HUES48 (cell line): ENCODE results near the gene KLHL20.
"Not testable (repeated sequence)": the region's sequence is repeated elsewhere in the genome, so short reads cannot be mapped to it uniquely, and the experiment has no call there.

Experiments
- H3K27ac ChIP-seq: one replicate; pipeline ENCODE4 v1.7.0; 2013; ENCODE audit warnings: low read depth, low read length, inconsistent platforms
- H3K27me3 ChIP-seq: 2 replicates; pipeline ENCODE4 v1.6.1; 2013; ENCODE audit warnings: mild to moderate bottlenecking, low read length; ENCODE audit not compliant: control insufficient read depth, insufficient read depth
- H3K36me3 ChIP-seq: 2 replicates; pipeline ENCODE4 v1.6.1; 2013; ENCODE audit warnings: low read length; ENCODE audit not compliant: control insufficient read depth, insufficient read depth
- H3K4me1 ChIP-seq: 2 replicates; pipeline ENCODE4 v1.6.1; 2013; ENCODE audit warnings: mild to moderate bottlenecking, low read length; ENCODE audit not compliant: control insufficient read depth, insufficient read depth
- H3K4me3 ChIP-seq: 2 replicates; pipeline ENCODE4 v1.5.1; 2013; ENCODE audit warnings: mild to moderate bottlenecking, low read depth, low read length
- H3K9ac ChIP-seq: 2 replicates; pipeline ENCODE4 v1.6.1; 2013; ENCODE audit warnings: mild to moderate bottlenecking, low read depth, low read length, moderate library complexity
- H3K9me3 ChIP-seq: 2 replicates; pipeline ENCODE4 v1.6.1; 2013; ENCODE audit warnings: low read length; ENCODE audit not compliant: control insufficient read depth, insufficient read depth

The KLHL20 gene

GRCh38 chr1:173749137-173749536 lies 34.4 kb downstream of the KLHL20 start:
- Histone ChIP-seq H3K9ac (no peak overlapping the region), H3K36me3 (0 out of 2 replicates have a peak, but pooled peaks cover 14% of the 10 kb centered on the region), H3K27ac (no peak overlapping the region), H3K4me1 (no peaks in the 10 kb centered on the region), H3K9me3 (no peaks in the 10 kb centered on the region), H3K27me3 (no peaks in the 10 kb centered on the region), H3K4me3 (no peak overlapping the region)

- Histone ChIP-seq H3K9ac (no peak overlapping the region), H3K36me3 (peaks cover 50% of the 10 kb centered on the region)
Observed at GRCh38 chr1:173753830-173754229, 39.0 kb downstream of the KLHL20 start.

GRCh38 chr1:173757666-173758065 lies 42.9 kb downstream of the KLHL20 start:
- H3K36me3 ChIP-seq: peaks cover 50% of the 10 kb centered on the region

More at GRCh38 chr1:173753830-173754229, 39.0 kb downstream of the KLHL20 start:
- H3K4me3 ChIP-seq: no peak overlapping the region
- no peaks in the 10 kb centered on the region for H3K27me3 ChIP-seq
- peaks cover 2% of the 10 kb centered on the region; the same call in 1 of the 2 replicates for H3K9me3 ChIP-seq
- no peaks in the 10 kb centered on the region for H3K4me1 ChIP-seq
- no peak overlapping the region for H3K27ac ChIP-seq

GRCh38 chr1:173758110-173758509 lies 43.3 kb downstream of the KLHL20 start:
- Histone ChIP-seq H3K4me3 (no peak overlapping the region), H3K27ac (no peak overlapping the region), H3K4me1 (no peaks in the 10 kb centered on the region), H3K27me3 (no peaks in the 10 kb centered on the region), H3K36me3 (peaks cover 47% of the 10 kb centered on the region), H3K9ac (no peak overlapping the region), H3K9me3 (peaks cover 4% of the 10 kb centered on the region; the same call in 1 of the 2 replicates)

More at GRCh38 chr1:173757666-173758065, 42.9 kb downstream of the KLHL20 start:
- Histone ChIP-seq H3K27me3 (no peaks in the 10 kb centered on the region), H3K4me3 (no peak overlapping the region), H3K4me1 (no peaks in the 10 kb centered on the region), H3K9me3 (peaks cover 4% of the 10 kb centered on the region; the same call in 1 of the 2 replicates), H3K9ac (no peak overlapping the region), H3K27ac (no peak overlapping the region)

- H3K4me1 ChIP-seq: no peaks in the 10 kb centered on the region
- H3K36me3 ChIP-seq: peaks cover 39% of the 10 kb centered on the region
- H3K27ac ChIP-seq: no peak overlapping the region
- H3K9ac ChIP-seq: no peak overlapping the region
- peaks cover 4% of the 10 kb centered on the region; the same call in 1 of the 2 replicates for H3K9me3 ChIP-seq
- H3K4me3 ChIP-seq: no peak overlapping the region
- no peaks in the 10 kb centered on the region for H3K27me3 ChIP-seq
Observed at GRCh38 chr1:173758980-173759379, 44.2 kb downstream of the KLHL20 start.

GRCh38 chr1:173764331-173764730 lies 49.5 kb downstream of the KLHL20 start:
- H3K4me3 ChIP-seq, H3K27me3 ChIP-seq, H3K27ac ChIP-seq, H3K9me3 ChIP-seq, H3K36me3 ChIP-seq, H3K4me1 ChIP-seq, H3K9ac ChIP-seq: not testable (repeated sequence)

GRCh38 chr1:173768206-173768605 lies 53.4 kb downstream of the KLHL20 start:
- Histone ChIP-seq H3K9me3 (no peaks in the 10 kb centered on the region; the same call in 1 of the 2 replicates), H3K4me3 (no peak overlapping the region), H3K4me1 (no peaks in the 10 kb centered on the region), H3K27me3 (no peaks in the 10 kb centered on the region), H3K36me3 (0 out of 2 replicates have a peak, but pooled peaks cover 2% of the 10 kb centered on the region), H3K9ac (no peak overlapping the region), H3K27ac (no peak overlapping the region)

GRCh38 chr1:173768827-173769226 lies 54.0 kb downstream of the KLHL20 start:
- no peaks in the 10 kb centered on the region for H3K4me1 ChIP-seq
- H3K9me3 ChIP-seq: no peaks in the 10 kb centered on the region; the same call in 1 of the 2 replicates

GRCh38 chr1:173770330-173770729 lies 55.5 kb downstream of the KLHL20 start:
- not testable (repeated sequence) for H3K27me3 ChIP-seq, H3K4me1 ChIP-seq, H3K9ac ChIP-seq, H3K36me3 ChIP-seq, H3K27ac ChIP-seq, H3K4me3 ChIP-seq, H3K9me3 ChIP-seq

More at GRCh38 chr1:173768827-173769226, 54.0 kb downstream of the KLHL20 start:
- Histone ChIP-seq H3K27ac (no peak overlapping the region), H3K9ac (no peak overlapping the region), H3K27me3 (no peaks in the 10 kb centered on the region), H3K36me3 (0 out of 2 replicates have a peak, but pooled peaks cover 2% of the 10 kb centered on the region), H3K4me3 (no peak overlapping the region)

GRCh38 chr1:173771560-173771959 lies 56.8 kb downstream of the KLHL20 start:
- Histone ChIP-seq H3K4me1 (no peaks in the 10 kb centered on the region), H3K4me3 (no peak overlapping the region), H3K9me3 (no peaks in the 10 kb centered on the region), H3K27me3 (no peaks in the 10 kb centered on the region), H3K36me3 (peaks cover 12% of the 10 kb centered on the region), H3K9ac (no peak overlapping the region), H3K27ac (no peak overlapping the region)

GRCh38 chr1:173775578-173776226 lies 60.9 kb downstream of the KLHL20 start:
- Histone ChIP-seq H3K4me3 (no peak overlapping the region), H3K27me3 (no peaks in the 10 kb centered on the region), H3K4me1 (no peaks in the 10 kb centered on the region), H3K27ac (no peak overlapping the region), H3K9me3 (no peaks in the 10 kb centered on the region), H3K9ac (no peak overlapping the region), H3K36me3 (peaks cover 14% of the 10 kb centered on the region)
